Right lung (tissue), 5 donors: ENCODE results near the gene C19orf53. TPM values are rescaled to one million over a fixed set of nuclear protein-coding genes. Genes with fewer than 3 reads are reported as not detected.

Experiments used
- DNase-seq, 2 donors: peaks; one replicate each; pipeline ENCODE4 v3.0.0-alpha.2; 2013
- polyA plus RNA-seq, 5 donors: library from polyadenylated mRNA; unstranded; fragments of 120-200 nt; gene quantifications; one replicate each; pipeline versions ENCODE4 v1.2.1 to v1.2.3, GENCODE V29; 2013; ENCODE audit warnings: inconsistent platforms in 1 of 5, low replicate concordance in 1 of 5; ENCODE audit not compliant: insufficient read length in 5 of 5, insufficient read depth in 1 of 5

The C19orf53 gene
- polyA plus RNA-seq, 5 donors: 89.7 to 143 (median 95.1) TPM

DNA sequence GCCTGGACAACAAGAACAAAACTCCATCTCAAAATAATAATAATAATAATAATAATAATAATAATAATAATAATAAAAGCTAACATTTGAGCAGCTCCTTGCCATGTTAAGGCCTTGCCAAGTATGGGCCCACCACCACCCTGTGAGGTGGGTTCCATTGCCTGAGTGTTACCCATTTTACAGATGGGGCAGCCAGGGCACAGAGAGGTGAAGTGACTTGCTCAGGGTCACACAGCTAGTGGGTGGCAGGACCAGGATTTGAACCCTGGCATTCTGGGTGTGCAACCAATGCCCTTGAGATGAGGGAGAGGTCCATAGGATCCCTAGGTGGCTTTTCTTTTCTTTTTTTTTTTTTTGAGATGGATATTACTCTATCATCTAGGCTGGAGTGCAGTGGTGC is 50.4 kb downstream of the C19orf53 start:
- no peak for DNase-seq

- no peak for DNase-seq
These were observed 51.5 kb downstream of the C19orf53 start for GRCh38 chr19:13825489-13826441.

DNA sequence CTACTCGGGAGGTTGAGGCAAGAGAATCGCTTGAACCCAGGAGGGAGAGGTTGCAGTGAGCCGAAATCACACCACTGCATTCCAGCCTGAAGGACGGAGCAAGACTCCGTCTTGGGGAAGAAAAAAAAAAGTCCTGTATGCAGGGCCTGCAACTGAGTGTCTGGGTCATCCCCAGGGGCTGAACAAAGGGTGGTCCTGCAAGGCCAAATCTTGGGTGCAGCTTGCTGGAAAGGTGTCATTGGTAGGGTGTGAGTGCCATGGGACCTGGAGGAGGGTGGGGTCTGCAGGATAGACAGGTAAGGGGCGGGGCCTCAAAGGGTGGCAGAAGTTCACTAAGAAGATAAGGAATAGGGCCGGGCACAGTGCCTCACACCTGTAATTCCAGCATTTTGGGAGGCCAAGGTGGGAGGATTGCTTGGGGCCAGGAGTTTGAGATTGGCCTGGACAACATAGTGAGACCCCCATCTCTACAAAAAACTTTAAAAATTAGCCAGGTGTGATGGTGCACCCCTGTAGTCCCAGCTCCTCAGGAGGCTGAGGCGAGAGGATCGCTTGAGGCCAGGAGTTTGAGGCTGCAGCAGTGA is 52.5 kb downstream of the C19orf53 start:
- no peak for DNase-seq

GRCh38 chr19:13827656-13828055 is 53.4 kb downstream of the C19orf53 start:
- no peak for DNase-seq

Other genes starting within 250 kb of the C19orf53 start
- 10 to 100 TPM; 42.2 to 70.5 (median 55.0) TPM for gene MRI1, start 9.9 kb upstream of the C19orf53 start, polyA plus RNA-seq
- gene ZSWIM4, start 21.0 kb downstream of the C19orf53 start, polyA plus RNA-seq: 1 to 10 TPM; 5.1 to 9.7 (median 8.0) TPM
- gene NANOS3, start 102.7 kb downstream of the C19orf53 start, polyA plus RNA-seq: 1 to 10 TPM; 1.2 to 4.0 (median 2.1) TPM
- gene BRME1, start 131.7 kb downstream of the C19orf53 start, polyA plus RNA-seq: 1 to 10 TPM; 6.5 to 9.8 (median 7.7) TPM
- gene CC2D1A, start 131.7 kb downstream of the C19orf53 start, polyA plus RNA-seq: 10 to 100 TPM; 19.8 to 35.5 (median 28.8) TPM
- 1 to 10 TPM; 1.2 to 2.3 (median 1.7) TPM for gene PODNL1, start 164.0 kb downstream of the C19orf53 start, polyA plus RNA-seq
- 10 to 100 TPM; 25.0 to 39.7 (median 29.0) TPM for gene DCAF15, start 178.1 kb downstream of the C19orf53 start, polyA plus RNA-seq
- gene RFX1, start 231.9 kb downstream of the C19orf53 start, polyA plus RNA-seq: 10 to 100 TPM in 3 of 5 donors, 1 to 10 TPM in 2; 7.4 to 15.1 (median 10.7) TPM